ENCODE measurements around the gene SLX9.

SLX9 gene

GRCh38 chr21:45004059-45004422 is 64.2 kb downstream of the SLX9 start:
- Histone ChIP-seq H3K56ac (ENCODE audit: low read length) (no peak overlapping the region), H3K4me3 (ENCODE audit: low read length) (no peak overlapping the region), H3K79me1 (ENCODE audit: low read length) (no peaks in the 10 kb centered on the region), H3K4me2 (ENCODE audit: low read length) (no peak overlapping the region), H4K8ac (ENCODE audit: low read depth, low read length) (no peak overlapping the region), H3K23ac (ENCODE audit: low read length) (no peak overlapping the region), H3K79me2 (ENCODE audit: control insufficient read depth, insufficient read depth, low read length) (no peaks in the 10 kb centered on the region), H3K18ac (ENCODE audit: low read length) (no peak overlapping the region), H3K36me3 (ENCODE audit: control insufficient read depth, insufficient read depth, low read length) (no peaks in the 10 kb centered on the region), H2AK5ac (ENCODE audit: low read length) (no peak overlapping the region), H2BK5ac (ENCODE audit: low read length) (no peak overlapping the region), H3K4me1 (ENCODE audit: control insufficient read depth, low read depth, low read length) (no peaks in the 10 kb centered on the region), H4K5ac (ENCODE audit: low read length) (no peak overlapping the region), H3K27me3 (ENCODE audit: insufficient read depth, low read length, poor library complexity) (no peaks in the 10 kb centered on the region), H3K9ac (ENCODE audit: low read length) (no peak overlapping the region), H2BK15ac (replicated peaks; ENCODE audit: low read depth) (no peak overlapping the region), H2BK120ac (ENCODE audit: low read depth, low read length) (no peak overlapping the region), H3K4ac (ENCODE audit: low read depth, low read length) (no peak overlapping the region), H3K27ac (ENCODE audit: low read depth, low read length) (no peak overlapping the region)
- no CpG with 5 or more reads among the region's 8 CpGs for WGBS (ENCODE audit: extremely low coverage, insufficient coverage, low lambda C conversion rate)
- DNase-seq = no peak

- H3K79me1 ChIP-seq (ENCODE audit: low read length) = no peaks in the 10 kb centered on the region
- no peak overlapping the region for H2AK5ac ChIP-seq (ENCODE audit: low read length)
- no peaks in the 10 kb centered on the region for H3K79me2 ChIP-seq (ENCODE audit: control insufficient read depth, insufficient read depth, low read length)
- no CpG with 5 or more reads among the region's 40 CpGs for WGBS (ENCODE audit: extremely low coverage, insufficient coverage, low lambda C conversion rate)
- no peak overlapping the region for H3K18ac ChIP-seq (ENCODE audit: low read length)
- no peaks in the 10 kb centered on the region for H3K36me3 ChIP-seq (ENCODE audit: control insufficient read depth, insufficient read depth, low read length)
- no peak overlapping the region for H3K9ac ChIP-seq (ENCODE audit: low read length)
- no peak overlapping the region for H3K27ac ChIP-seq (ENCODE audit: low read depth, low read length)
- H3K27me3 ChIP-seq (ENCODE audit: insufficient read depth, low read length, poor library complexity) = no peaks in the 10 kb centered on the region
- no peak overlapping the region for H2BK15ac ChIP-seq (replicated peaks; ENCODE audit: low read depth)
- H4K8ac ChIP-seq (ENCODE audit: low read depth, low read length) = no peak overlapping the region
- H2BK5ac ChIP-seq (ENCODE audit: low read length) = no peak overlapping the region
- H3K4ac ChIP-seq (ENCODE audit: low read depth, low read length) = no peak overlapping the region
- no peak overlapping the region for H3K4me3 ChIP-seq (ENCODE audit: low read length)
- no peaks in the 10 kb centered on the region for H3K4me1 ChIP-seq (ENCODE audit: control insufficient read depth, low read depth, low read length)
- H3K23ac ChIP-seq (ENCODE audit: low read length) = no peak overlapping the region
- no peak overlapping the region for H4K5ac ChIP-seq (ENCODE audit: low read length)
- DNase-seq = no peak
- H2BK120ac ChIP-seq (ENCODE audit: low read depth, low read length) = no peak overlapping the region
- H3K4me2 ChIP-seq (ENCODE audit: low read length) = no peak overlapping the region
- H3K56ac ChIP-seq (ENCODE audit: low read length) = no peak overlapping the region
These were observed 64.8 kb downstream of the SLX9 start for GRCh38 chr21:45004481-45005247.

- Histone ChIP-seq H2BK120ac (ENCODE audit: low read depth, low read length) (no peak overlapping the region), H2BK15ac (replicated peaks; ENCODE audit: low read depth) (no peak overlapping the region), H3K4ac (ENCODE audit: low read depth, low read length) (no peak overlapping the region), H3K18ac (ENCODE audit: low read length) (no peak overlapping the region), H3K4me2 (ENCODE audit: low read length) (no peak overlapping the region), H3K27me3 (ENCODE audit: insufficient read depth, low read length, poor library complexity) (no peaks in the 10 kb centered on the region), H3K27ac (ENCODE audit: low read depth, low read length) (no peak overlapping the region), H3K9ac (ENCODE audit: low read length) (no peak overlapping the region), H3K4me3 (ENCODE audit: low read length) (no peak overlapping the region), H3K4me1 (ENCODE audit: control insufficient read depth, low read depth, low read length) (no peaks in the 10 kb centered on the region), H3K36me3 (ENCODE audit: control insufficient read depth, insufficient read depth, low read length) (no peaks in the 10 kb centered on the region), H3K79me2 (ENCODE audit: control insufficient read depth, insufficient read depth, low read length) (no peaks in the 10 kb centered on the region), H2BK5ac (ENCODE audit: low read length) (no peak overlapping the region), H3K79me1 (ENCODE audit: low read length) (no peaks in the 10 kb centered on the region), H3K23ac (ENCODE audit: low read length) (no peak overlapping the region), H4K5ac (ENCODE audit: low read length) (no peak overlapping the region), H4K8ac (ENCODE audit: low read depth, low read length) (no peak overlapping the region), H3K56ac (ENCODE audit: low read length) (no peak overlapping the region), H2AK5ac (ENCODE audit: low read length) (no peak overlapping the region)
- no CpG with 5 or more reads among the region's 9 CpGs for WGBS (ENCODE audit: extremely low coverage, insufficient coverage, low lambda C conversion rate)
- DNase-seq = no peak
These were observed 66.8 kb downstream of the SLX9 start for GRCh38 chr21:45006536-45007095.

- no peak overlapping the region for H3K4me3 ChIP-seq (ENCODE audit: low read length)
- H3K4ac ChIP-seq (ENCODE audit: low read depth, low read length) = no peak overlapping the region
- H2BK15ac ChIP-seq (replicated peaks; ENCODE audit: low read depth) = no peak overlapping the region
- no peak overlapping the region for H3K56ac ChIP-seq (ENCODE audit: low read length)
- no peak overlapping the region for H2BK120ac ChIP-seq (ENCODE audit: low read depth, low read length)
- no peaks in the 10 kb centered on the region for H3K27me3 ChIP-seq (ENCODE audit: insufficient read depth, low read length, poor library complexity)
- H4K8ac ChIP-seq (ENCODE audit: low read depth, low read length) = no peak overlapping the region
- H2AK5ac ChIP-seq (ENCODE audit: low read length) = no peak overlapping the region
- H3K4me1 ChIP-seq (ENCODE audit: control insufficient read depth, low read depth, low read length) = peaks cover 11% of the 10 kb centered on the region
- no peak for DNase-seq
- H3K9ac ChIP-seq (ENCODE audit: low read length) = no peak overlapping the region
- no CpG with 5 or more reads among the region's 5 CpGs for WGBS (ENCODE audit: extremely low coverage, insufficient coverage, low lambda C conversion rate)
- no peak overlapping the region for H3K27ac ChIP-seq (ENCODE audit: low read depth, low read length)
- H4K5ac ChIP-seq (ENCODE audit: low read length) = no peak overlapping the region
- H3K23ac ChIP-seq (ENCODE audit: low read length) = no peak overlapping the region
- no peaks in the 10 kb centered on the region for H3K79me2 ChIP-seq (ENCODE audit: control insufficient read depth, insufficient read depth, low read length)
- H3K79me1 ChIP-seq (ENCODE audit: low read length) = no peaks in the 10 kb centered on the region
- H3K36me3 ChIP-seq (ENCODE audit: control insufficient read depth, insufficient read depth, low read length) = no peaks in the 10 kb centered on the region
- H3K18ac ChIP-seq (ENCODE audit: low read length) = no peak overlapping the region
- H3K4me2 ChIP-seq (ENCODE audit: low read length) = no peak overlapping the region
- H2BK5ac ChIP-seq (ENCODE audit: low read length) = no peak overlapping the region
These were observed 69.8 kb downstream of the SLX9 start for GRCh38 chr21:45009616-45010015.

GRCh38 chr21:45010096-45010495 is 70.3 kb downstream of the SLX9 start:
- Histone ChIP-seq H3K4me2 (ENCODE audit: low read length) (no peak overlapping the region), H3K27me3 (ENCODE audit: insufficient read depth, low read length, poor library complexity) (no peaks in the 10 kb centered on the region), H3K36me3 (ENCODE audit: control insufficient read depth, insufficient read depth, low read length) (no peaks in the 10 kb centered on the region), H3K79me1 (ENCODE audit: low read length) (no peaks in the 10 kb centered on the region), H3K4me1 (ENCODE audit: control insufficient read depth, low read depth, low read length) (peaks cover 11% of the 10 kb centered on the region), H2BK120ac (ENCODE audit: low read depth, low read length) (no peak overlapping the region), H3K4me3 (ENCODE audit: low read length) (no peak overlapping the region), H4K5ac (ENCODE audit: low read length) (no peak overlapping the region), H2BK15ac (replicated peaks; ENCODE audit: low read depth) (no peak overlapping the region), H3K56ac (ENCODE audit: low read length) (no peak overlapping the region), H3K23ac (ENCODE audit: low read length) (no peak overlapping the region), H2AK5ac (ENCODE audit: low read length) (no peak overlapping the region), H3K4ac (ENCODE audit: low read depth, low read length) (no peak overlapping the region), H3K79me2 (ENCODE audit: control insufficient read depth, insufficient read depth, low read length) (no peaks in the 10 kb centered on the region), H3K27ac (ENCODE audit: low read depth, low read length) (no peak overlapping the region), H3K18ac (ENCODE audit: low read length) (no peak overlapping the region), H3K9ac (ENCODE audit: low read length) (no peak overlapping the region), H4K8ac (ENCODE audit: low read depth, low read length) (no peak overlapping the region), H2BK5ac (ENCODE audit: low read length) (no peak overlapping the region)
- DNase-seq = peak; percentile 94
- WGBS (ENCODE audit: extremely low coverage, insufficient coverage, low lambda C conversion rate) = no CpG with 5 or more reads among the region's 3 CpGs

- H4K8ac ChIP-seq (ENCODE audit: low read depth, low read length) = no peak overlapping the region
- no peaks in the 10 kb centered on the region for H3K27me3 ChIP-seq (ENCODE audit: insufficient read depth, low read length, poor library complexity)
- no CpG with 5 or more reads among the region's 12 CpGs for WGBS (ENCODE audit: extremely low coverage, insufficient coverage, low lambda C conversion rate)
- H3K36me3 ChIP-seq (ENCODE audit: control insufficient read depth, insufficient read depth, low read length) = no peaks in the 10 kb centered on the region
- no peak for DNase-seq
- peak overlapping the region; percentile 86 for H2BK120ac ChIP-seq (ENCODE audit: low read depth, low read length)
- no peak overlapping the region for H2AK5ac ChIP-seq (ENCODE audit: low read length)
- H3K4me3 ChIP-seq (ENCODE audit: low read length) = no peak overlapping the region
- no peak overlapping the region for H3K56ac ChIP-seq (ENCODE audit: low read length)
- H3K4me2 ChIP-seq (ENCODE audit: low read length) = no peak overlapping the region
- no peak overlapping the region for H3K23ac ChIP-seq (ENCODE audit: low read length)
- no peaks in the 10 kb centered on the region for H3K79me2 ChIP-seq (ENCODE audit: control insufficient read depth, insufficient read depth, low read length)
- peak overlapping the region; percentile 52 for H3K27ac ChIP-seq (ENCODE audit: low read depth, low read length)
- H3K79me1 ChIP-seq (ENCODE audit: low read length) = no peaks in the 10 kb centered on the region
- H3K18ac ChIP-seq (ENCODE audit: low read length) = peak overlapping the region; percentile 8
- H3K9ac ChIP-seq (ENCODE audit: low read length) = no peak overlapping the region
- no peak overlapping the region for H4K5ac ChIP-seq (ENCODE audit: low read length)
- peak overlapping the region; percentile 44 for H3K4ac ChIP-seq (ENCODE audit: low read depth, low read length)
- H3K4me1 ChIP-seq (ENCODE audit: control insufficient read depth, low read depth, low read length) = peaks cover 11% of the 10 kb centered on the region
- peak overlapping the region; percentile 14 for H2BK5ac ChIP-seq (ENCODE audit: low read length)
- no peak overlapping the region for H2BK15ac ChIP-seq (replicated peaks; ENCODE audit: low read depth)
These were observed 71.0 kb downstream of the SLX9 start for GRCh38 chr21:45010860-45011259.
